ENCODE measurements around the gene DCBLD1. TPM values are rescaled to one million over a fixed set of nuclear protein-coding genes. Genes with fewer than 3 reads are reported as not detected.

Gene DCBLD1
- total and polyA plus RNA-seq, 2 of the 13 experiments (the other 11 are each of a cell fraction or from before 2014, with no cell fraction given) = 23.2 to 41.5 TPM

- no peak for TF ChIP-seq PBX2 (CRISPR knock-in tag; IDR thresholded peaks at IDR 0.05)
- no peak for TF ChIP-seq ZNF234 (CRISPR knock-in tag; conservative IDR thresholded peaks at IDR 0.05)
- TF ChIP-seq ZNF414 (CRISPR knock-in tag; IDR thresholded peaks at IDR 0.05) = no peak
- TF ChIP-seq SKI (IDR thresholded peaks at IDR 0.05; ENCODE audit: partially characterized antibody) = peak; percentile 90
- no peak for TF ChIP-seq ZBTB4 (CRISPR knock-in tag; IDR thresholded peaks at IDR 0.05; ENCODE audit: borderline replicate concordance)
- peak; percentile 51; the same call in 1 of the 2 replicates for TF ChIP-seq TBX2 (CRISPR knock-in tag; IDR thresholded peaks at IDR 0.05; ENCODE audit: borderline replicate concordance)
- TF ChIP-seq ZNF318 (CRISPR knock-in tag; IDR thresholded peaks at IDR 0.05) = no peak
- TF ChIP-seq KLF6 (CRISPR knock-in tag; IDR thresholded peaks at IDR 0.05) = peak; percentile 98
- peak; percentile 69 for TF ChIP-seq KMT2B (CRISPR knock-in tag; IDR thresholded peaks at IDR 0.05)
- no peak for TF ChIP-seq ZNF317 (CRISPR knock-in tag; IDR thresholded peaks at IDR 0.05)
- no peak for TF ChIP-seq FLYWCH1 (CRISPR knock-in tag; IDR thresholded peaks at IDR 0.05)
- TF ChIP-seq FOXO4 (CRISPR knock-in tag; conservative IDR thresholded peaks at IDR 0.05) = no peak
- no peak for TF ChIP-seq ZBTB14 (CRISPR knock-in tag; IDR thresholded peaks at IDR 0.05)
Observed at GRCh38 chr6:117441824-117442264, 40.6 kb upstream of the DCBLD1 start (continued).
